ENCODE data around the gene ZNF469. TPM values are rescaled to one million over a fixed set of nuclear protein-coding genes. Genes with fewer than 3 reads are reported as not detected.
"Not testable (repeated sequence)": the region's sequence is repeated elsewhere in the genome, so short reads cannot be mapped to it uniquely, and the experiment has no call there.

The ZNF469 gene
- total RNA-seq, 4 donors from 2014 or later, result 0.18 to 1.7 (median 0.64) TPM

- Histone ChIP-seq H3K4me1 (no peaks in the 10 kb centered on the region), H3K4me3 (no peak overlapping the region), H3K36me3 (no peaks in the 10 kb centered on the region), H3K27me3 (no peaks in the 10 kb centered on the region), H3K27ac (no peak overlapping the region), H3K9me3 (no peaks in the 10 kb centered on the region)
- TF ChIP-seq POLR2A (IDR thresholded peaks at IDR 0.05) (no peak), CTCF (IDR thresholded peaks at IDR 0.05) (no peak)
- DNase-seq, result no peak
These were observed 26.0 kb upstream of the ZNF469 start for GRCh38 chr16:88356727-88357199.

- Histone ChIP-seq H3K27ac (no peak overlapping the region), H3K4me1 (no peaks in the 10 kb centered on the region), H3K9me3 (no peaks in the 10 kb centered on the region), H3K27me3 (no peaks in the 10 kb centered on the region), H3K36me3 (no peaks in the 10 kb centered on the region), H3K4me3 (no peak overlapping the region)
- no peak for DNase-seq
- TF ChIP-seq POLR2A (IDR thresholded peaks at IDR 0.05), result no peak
- TF ChIP-seq CTCF (IDR thresholded peaks at IDR 0.05), result no peak
These were observed 25.3 kb upstream of the ZNF469 start for GRCh38 chr16:88357317-88358022.

- Histone ChIP-seq H3K9me3 (no peaks in the 10 kb centered on the region), H3K4me3 (no peak overlapping the region), H3K27me3 (no peaks in the 10 kb centered on the region), H3K36me3 (no peaks in the 10 kb centered on the region), H3K4me1 (no peaks in the 10 kb centered on the region), H3K27ac (no peak overlapping the region)
- no peak for DNase-seq
- TF ChIP-seq CTCF (IDR thresholded peaks at IDR 0.05) (no peak), POLR2A (IDR thresholded peaks at IDR 0.05) (no peak)
These were observed 24.7 kb upstream of the ZNF469 start for GRCh38 chr16:88358023-88358420.

GRCh38 chr16:88359008-88359407 is 23.8 kb upstream of the ZNF469 start:
- H3K4me3 ChIP-seq, result no peak overlapping the region
- TF ChIP-seq CTCF (IDR thresholded peaks at IDR 0.05) (no peak), POLR2A (IDR thresholded peaks at IDR 0.05) (no peak)
- H3K27me3 ChIP-seq, result no peaks in the 10 kb centered on the region
- no peak overlapping the region for H3K27ac ChIP-seq
- no peaks in the 10 kb centered on the region for H3K4me1 ChIP-seq
- H3K9me3 ChIP-seq, result no peaks in the 10 kb centered on the region
- no peaks in the 10 kb centered on the region for H3K36me3 ChIP-seq
- no peak for DNase-seq

GRCh38 chr16:88360401-88360800 is 22.4 kb upstream of the ZNF469 start:
- H3K27ac ChIP-seq, H3K27me3 ChIP-seq, H3K9me3 ChIP-seq, H3K36me3 ChIP-seq, H3K4me1 ChIP-seq, H3K4me3 ChIP-seq, DNase-seq: not testable (repeated sequence)

- TF ChIP-seq POLR2A (IDR thresholded peaks at IDR 0.05) (no peak), CTCF (IDR thresholded peaks at IDR 0.05) (no peak)
- no peak for DNase-seq
- H3K4me1 ChIP-seq, result no peaks in the 10 kb centered on the region
- no peaks in the 10 kb centered on the region for H3K27me3 ChIP-seq
- no peak overlapping the region for H3K4me3 ChIP-seq
- no peaks in the 10 kb centered on the region for H3K9me3 ChIP-seq
- H3K36me3 ChIP-seq, result no peaks in the 10 kb centered on the region
- no peak overlapping the region for H3K27ac ChIP-seq
These were observed 21.8 kb upstream of the ZNF469 start for GRCh38 chr16:88360999-88361398.

Data from Peyer's patch (tissue), 4 donors.